ENCODE data around the gene RASSF3.

GRCh38 chr12:64674367-64674922 is 64.2 kb downstream of the RASSF3 start:
- TF ChIP-seq, protein P1, sequence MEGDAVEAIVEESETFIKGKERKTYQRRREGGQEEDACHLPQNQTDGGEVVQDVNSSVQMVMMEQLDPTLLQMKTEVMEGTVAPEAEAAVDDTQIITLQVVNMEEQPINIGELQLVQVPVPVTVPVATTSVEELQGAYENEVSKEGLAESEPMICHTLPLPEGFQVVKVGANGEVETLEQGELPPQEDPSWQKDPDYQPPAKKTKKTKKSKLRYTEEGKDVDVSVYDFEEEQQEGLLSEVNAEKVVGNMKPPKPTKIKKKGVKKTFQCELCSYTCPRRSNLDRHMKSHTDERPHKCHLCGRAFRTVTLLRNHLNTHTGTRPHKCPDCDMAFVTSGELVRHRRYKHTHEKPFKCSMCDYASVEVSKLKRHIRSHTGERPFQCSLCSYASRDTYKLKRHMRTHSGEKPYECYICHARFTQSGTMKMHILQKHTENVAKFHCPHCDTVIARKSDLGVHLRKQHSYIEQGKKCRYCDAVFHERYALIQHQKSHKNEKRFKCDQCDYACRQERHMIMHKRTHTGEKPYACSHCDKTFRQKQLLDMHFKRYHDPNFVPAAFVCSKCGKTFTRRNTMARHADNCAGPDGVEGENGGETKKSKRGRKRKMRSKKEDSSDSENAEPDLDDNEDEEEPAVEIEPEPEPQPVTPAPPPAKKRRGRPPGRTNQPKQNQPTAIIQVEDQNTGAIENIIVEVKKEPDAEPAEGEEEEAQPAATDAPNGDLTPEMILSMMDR (IDR thresholded peaks at IDR 0.05 in 4 of 5, conservative IDR thresholded peaks at IDR 0.05 in 1 of 5): no peak
- TF ChIP-seq POLR2A (IDR thresholded peaks at IDR 0.05): no peak
